Epidermal melanocyte (primary cell): Measurements from ENCODE around the gene M1AP.

Source experiments
- DNase-seq: peaks from one replicate; pipeline ENCODE4 v3.0.0; 2011; ENCODE audit warnings: low spot score; ENCODE audit not compliant: insufficient read length

Gene M1AP, protein sequence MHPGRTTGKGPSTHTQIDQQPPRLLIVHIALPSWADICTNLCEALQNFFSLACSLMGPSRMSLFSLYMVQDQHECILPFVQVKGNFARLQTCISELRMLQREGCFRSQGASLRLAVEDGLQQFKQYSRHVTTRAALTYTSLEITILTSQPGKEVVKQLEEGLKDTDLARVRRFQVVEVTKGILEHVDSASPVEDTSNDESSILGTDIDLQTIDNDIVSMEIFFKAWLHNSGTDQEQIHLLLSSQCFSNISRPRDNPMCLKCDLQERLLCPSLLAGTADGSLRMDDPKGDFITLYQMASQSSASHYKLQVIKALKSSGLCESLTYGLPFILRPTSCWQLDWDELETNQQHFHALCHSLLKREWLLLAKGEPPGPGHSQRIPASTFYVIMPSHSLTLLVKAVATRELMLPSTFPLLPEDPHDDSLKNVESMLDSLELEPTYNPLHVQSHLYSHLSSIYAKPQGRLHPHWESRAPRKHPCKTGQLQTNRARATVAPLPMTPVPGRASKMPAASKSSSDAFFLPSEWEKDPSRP

DNA sequence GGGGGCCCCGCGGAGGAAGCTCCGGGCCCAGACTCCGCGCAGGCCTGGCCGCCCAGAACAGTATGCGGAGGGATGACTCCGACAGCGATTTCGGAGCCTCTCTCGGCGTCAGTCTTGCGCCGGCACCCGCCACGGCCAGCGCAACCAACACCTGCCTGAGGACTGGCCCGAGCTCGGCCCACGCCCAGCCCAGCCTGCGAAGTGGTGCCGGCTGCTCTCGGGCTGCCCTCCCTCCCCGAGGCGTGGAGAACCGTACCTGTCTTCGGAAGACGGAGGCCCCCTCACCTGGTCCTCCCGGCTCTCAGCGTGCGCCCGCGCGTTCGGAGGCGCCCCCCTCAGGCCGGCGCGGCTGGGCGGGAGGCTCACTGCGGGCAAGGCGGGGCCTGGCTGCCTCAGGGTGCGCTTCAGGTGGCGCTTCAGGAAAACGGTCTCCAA lies at the start of gene M1AP:
TSS of gene M1AP (minus strand) at position 322 of the 435 bp plus-strand sequence. CDS start 8,055 bp downstream, outside the sequence.
- no peak for DNase-seq

DNA sequence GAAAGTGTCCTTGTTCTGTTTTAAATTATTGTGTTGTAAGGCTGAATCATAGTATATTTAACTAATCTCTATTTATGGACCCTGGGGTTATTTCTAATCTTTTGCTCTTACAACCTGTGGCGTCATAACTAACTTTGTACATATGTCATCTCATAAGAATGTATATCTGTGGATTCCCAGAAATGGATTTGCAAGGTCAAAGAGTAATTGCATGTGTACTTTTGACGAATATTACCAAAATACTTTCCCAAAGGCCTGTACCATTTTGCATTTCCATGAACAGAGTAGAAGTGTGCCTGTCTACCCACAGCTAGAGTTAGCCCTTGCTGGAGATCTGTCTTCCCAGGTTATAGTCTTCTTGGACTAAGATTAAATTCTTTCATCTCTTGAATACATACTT lies 48.7 kb upstream of the M1AP start:
- DNase-seq, result no peak

GRCh38 chr2:74695663-74696062 lies 47.5 kb upstream of the M1AP start:
- no peak for DNase-seq

DNA sequence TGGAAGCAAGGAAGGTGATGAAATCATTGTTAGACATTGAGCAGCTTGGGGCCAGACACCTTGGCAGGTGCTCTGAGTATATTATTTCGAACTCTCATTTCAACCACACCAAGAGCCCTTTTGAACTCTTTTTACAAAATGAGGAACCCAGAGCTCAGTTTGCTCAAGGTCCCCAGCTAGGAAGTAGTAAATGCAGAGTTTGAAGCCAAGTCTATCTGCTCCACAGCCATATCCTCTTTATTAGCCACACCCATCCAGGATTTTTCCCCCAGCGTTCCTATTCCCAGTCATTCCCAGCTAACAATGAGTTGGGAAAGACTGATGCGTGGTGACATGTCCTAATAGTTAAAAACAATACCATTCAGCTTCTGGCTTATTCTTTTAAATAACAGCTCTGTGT lies 46.2 kb upstream of the M1AP start:
- no peak for DNase-seq

GRCh38 chr2:74693668-74694067 lies 45.5 kb upstream of the M1AP start:
- DNase-seq, result no peak

DNA sequence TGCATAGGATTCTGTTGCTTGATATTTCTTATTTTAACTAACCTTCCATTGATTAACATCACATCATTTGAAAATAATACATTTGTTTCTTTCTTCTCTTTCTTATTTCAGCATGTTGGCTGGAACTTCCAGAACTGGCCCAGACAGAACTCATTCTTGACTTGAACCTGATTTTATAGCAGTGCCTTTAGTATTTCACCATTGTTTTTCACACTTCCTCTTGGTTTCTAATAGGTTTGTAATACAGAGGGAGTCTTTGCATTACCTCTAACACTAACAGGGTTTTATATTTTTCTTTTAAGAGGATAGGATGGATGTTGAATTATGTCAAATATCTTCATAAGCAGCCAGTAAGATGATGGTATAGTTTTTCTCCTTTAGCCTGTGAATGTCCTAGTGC lies 45.1 kb upstream of the M1AP start:
- no peak for DNase-seq

- DNase-seq, result no peak
These were observed 43.8 kb upstream of the M1AP start for GRCh38 chr2:74691929-74692328.

- peak; percentile 88 for DNase-seq
These were observed 42.4 kb upstream of the M1AP start for GRCh38 chr2:74690571-74690970.

GRCh38 chr2:74689671-74690070 lies 41.5 kb upstream of the M1AP start:
- DNase-seq, result no peak

DNA sequence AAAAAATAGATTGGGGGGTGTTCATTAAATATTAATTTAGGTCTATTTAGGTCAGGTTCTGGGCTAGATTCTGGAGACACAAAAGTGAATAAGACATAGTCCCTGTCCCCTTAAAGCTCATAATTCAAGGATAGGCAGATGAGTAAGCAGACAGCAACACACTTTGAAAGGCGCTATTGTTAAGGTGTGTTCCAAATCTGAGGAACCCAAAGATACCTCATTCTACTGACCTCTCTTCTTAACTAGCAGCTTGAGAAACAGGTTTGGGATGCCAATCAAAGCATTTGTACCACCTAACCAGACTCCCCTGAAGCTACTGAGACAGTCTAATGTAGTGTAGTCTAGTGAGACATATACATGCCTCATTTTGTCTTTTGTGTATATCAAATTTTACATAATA lies 40.8 kb upstream of the M1AP start:
- DNase-seq, result no peak

DNA sequence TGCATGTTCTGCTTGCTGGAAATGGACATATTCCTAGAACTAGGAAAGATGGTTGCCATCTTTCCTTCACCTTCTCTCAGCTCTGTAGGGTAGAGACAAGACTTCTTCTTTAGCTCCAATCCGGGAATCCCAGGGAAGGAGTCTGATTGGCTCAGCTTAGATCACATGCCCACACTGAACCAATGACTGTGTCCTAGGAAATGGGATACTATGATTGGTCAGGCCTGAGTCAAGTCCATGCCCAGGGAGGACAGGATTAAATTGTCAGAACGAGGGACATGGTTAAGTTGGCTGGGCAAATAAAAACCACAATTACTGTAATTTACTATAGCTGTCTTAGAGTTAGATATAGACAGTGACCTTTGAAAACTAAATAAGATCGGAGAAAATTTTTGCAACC lies 37.3 kb upstream of the M1AP start:
- no peak for DNase-seq

DNA sequence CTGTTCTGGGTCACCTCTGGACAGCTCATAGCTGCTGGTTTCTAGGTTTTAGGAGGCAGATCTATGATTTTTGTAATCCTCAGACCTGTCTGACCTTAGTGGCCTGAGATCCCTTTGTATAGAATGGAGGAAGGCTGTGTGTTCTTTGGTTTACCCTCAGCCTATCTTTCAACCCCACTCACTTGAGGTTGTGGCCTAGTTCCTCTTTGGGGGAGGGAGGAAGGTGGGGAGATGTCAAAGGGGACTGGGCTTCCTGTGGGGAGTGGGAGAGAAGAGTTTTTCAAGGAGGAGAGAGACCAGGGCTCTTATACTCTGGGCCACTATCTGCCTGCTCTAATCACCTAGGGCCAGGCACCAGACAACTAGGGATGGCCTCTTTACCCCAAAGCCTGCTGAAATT lies 34.4 kb upstream of the M1AP start:
- no peak for DNase-seq

- no peak for DNase-seq
These were observed 31.5 kb upstream of the M1AP start for GRCh38 chr2:74679615-74680014.

DNA sequence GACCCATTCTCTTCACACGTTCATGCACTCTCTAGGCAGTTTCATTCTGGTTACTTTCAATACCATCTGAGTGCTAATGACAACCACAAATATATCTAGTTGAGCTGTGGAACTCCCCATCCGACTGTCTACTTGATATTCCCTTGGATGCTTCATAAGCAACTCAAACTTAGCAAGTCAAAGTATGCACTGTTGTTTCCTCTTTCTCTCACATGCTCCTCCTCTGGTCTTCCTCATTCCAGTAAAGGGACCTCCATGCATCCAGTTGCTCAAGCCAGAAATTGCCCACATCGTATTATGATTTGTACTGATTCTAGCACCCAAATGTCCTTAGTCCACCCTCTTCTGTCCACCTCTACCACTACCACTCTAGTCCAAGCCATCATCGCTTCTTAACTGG lies 28.2 kb upstream of the M1AP start:
- DNase-seq, result no peak

DNA sequence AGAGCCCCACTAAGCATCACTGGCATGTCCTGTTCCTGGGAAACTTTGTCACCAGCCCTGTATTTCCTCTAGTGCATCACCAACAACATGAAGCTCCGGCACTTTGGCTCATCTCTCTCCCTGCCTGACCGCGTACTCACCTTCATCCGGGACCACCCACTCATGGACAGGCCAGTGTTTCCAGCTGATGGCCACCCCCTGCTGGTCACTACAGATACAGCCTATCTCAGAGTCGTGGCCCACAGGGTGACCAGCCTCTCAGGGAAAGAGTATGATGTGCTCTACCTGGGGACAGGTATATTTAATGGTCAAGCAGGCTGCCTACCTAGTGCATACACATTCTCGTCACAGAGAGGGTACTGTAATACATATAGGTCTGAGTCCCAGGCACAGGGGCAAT lies 27.0 kb upstream of the M1AP start:
- DNase-seq, result no peak

GRCh38 chr2:74673826-74674528 lies 25.8 kb upstream of the M1AP start:
- DNase-seq, result no peak

DNA sequence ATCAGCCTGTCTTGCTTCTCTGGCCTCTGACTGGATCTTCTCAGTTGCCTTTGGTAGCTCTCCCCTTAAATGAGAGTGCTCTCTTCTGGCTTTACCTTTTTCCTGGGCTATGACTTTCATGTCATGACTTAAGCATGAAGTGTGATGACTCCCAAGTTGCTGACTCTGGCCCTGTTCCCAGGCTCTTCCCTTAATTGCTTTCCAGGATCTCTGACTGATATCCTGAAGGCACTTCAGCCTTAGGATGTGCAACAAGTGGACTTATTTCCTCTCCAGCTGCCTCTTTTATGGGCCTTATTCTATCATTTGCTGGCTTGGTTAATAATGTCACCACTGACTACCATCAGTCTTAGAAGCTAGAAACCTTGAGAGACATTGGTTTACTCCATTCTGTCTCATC lies 23.3 kb upstream of the M1AP start:
- no peak for DNase-seq

GRCh38 chr2:74670263-74670662 lies 22.1 kb upstream of the M1AP start:
- no peak for DNase-seq

DNA sequence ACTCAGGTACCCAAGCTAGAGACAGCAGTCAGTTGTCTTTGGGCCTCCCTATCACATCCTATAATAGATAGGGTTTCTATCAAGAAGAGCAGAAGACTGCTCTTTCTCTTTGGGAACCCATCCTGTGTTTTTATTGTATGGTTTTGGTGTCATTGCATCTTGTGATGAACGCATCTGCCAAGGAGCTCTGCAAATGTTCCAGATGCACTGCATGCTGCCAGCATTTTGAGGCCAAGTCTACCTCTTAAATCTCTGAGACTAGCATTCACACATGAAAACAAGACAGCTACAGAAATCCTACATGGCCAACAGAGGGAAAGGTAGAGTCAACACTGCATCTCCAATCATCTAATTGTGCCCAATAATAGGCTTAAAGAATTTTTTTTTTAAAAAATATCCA lies 20.0 kb upstream of the M1AP start:
- no peak for DNase-seq

- DNase-seq, result no peak
These were observed 11.3 kb upstream of the M1AP start for GRCh38 chr2:74659462-74659861.

DNA sequence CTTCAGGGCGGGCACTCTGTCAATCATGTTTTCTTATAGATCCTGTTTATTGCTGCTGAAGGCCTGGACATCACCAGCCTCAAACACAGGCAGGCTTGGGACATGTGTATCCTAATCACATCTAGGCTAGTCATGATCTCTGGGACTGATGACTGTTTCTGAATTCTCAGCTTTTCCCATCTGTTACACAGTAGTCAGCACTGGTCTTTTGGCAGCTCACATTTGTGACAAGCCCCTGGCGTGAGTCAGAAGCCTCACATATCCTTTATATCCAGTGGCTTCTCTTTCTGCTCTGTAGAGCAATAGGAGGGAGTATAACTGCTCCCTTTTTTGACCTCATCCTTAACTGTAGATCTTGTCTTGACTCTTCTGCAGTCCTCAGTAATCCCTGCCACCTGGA lies 10.4 kb upstream of the M1AP start:
- DNase-seq, result no peak

- no peak for DNase-seq
These were observed 7.4 kb upstream of the M1AP start for GRCh38 chr2:74655579-74655978.
